NCI-H748 (cell line): ENCODE measurements around the gene OGFOD3.
"Not testable (repeated sequence)": the region's sequence is repeated elsewhere in the genome, so short reads cannot be mapped to it uniquely, and the experiment has no call there.

ENCODE experiments used
- DNase-seq: peaks from one replicate; lab custom pipeline; 2025; ENCODE audit not compliant: unreplicated experiment; lab: John Stamatoyannopoulos, UW

OGFOD3 gene

DNA sequence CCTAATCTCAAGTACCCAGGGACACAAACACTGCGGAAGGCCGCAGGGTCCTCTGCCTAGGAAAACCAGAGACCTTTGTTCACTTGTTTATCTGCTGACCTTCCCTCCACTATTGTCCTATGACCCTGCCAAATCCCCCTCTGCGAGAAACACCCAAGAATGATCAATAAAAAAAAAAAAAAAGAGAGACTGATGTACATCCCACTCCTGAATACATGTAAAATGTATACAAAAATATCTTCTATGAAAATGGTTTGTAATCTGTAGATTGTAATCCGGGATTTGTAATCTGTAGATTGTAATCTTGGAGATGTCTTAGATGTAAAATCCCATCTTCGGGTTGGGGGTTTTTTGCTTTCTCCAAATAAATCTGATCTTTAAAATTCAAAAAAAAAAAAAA lies 41.1 kb downstream of the OGFOD3 start:
- not testable (repeated sequence) for DNase-seq

- no peak for DNase-seq
Measured at GRCh38 chr17:82376042-82376730, 42.2 kb downstream of the OGFOD3 start.

DNA sequence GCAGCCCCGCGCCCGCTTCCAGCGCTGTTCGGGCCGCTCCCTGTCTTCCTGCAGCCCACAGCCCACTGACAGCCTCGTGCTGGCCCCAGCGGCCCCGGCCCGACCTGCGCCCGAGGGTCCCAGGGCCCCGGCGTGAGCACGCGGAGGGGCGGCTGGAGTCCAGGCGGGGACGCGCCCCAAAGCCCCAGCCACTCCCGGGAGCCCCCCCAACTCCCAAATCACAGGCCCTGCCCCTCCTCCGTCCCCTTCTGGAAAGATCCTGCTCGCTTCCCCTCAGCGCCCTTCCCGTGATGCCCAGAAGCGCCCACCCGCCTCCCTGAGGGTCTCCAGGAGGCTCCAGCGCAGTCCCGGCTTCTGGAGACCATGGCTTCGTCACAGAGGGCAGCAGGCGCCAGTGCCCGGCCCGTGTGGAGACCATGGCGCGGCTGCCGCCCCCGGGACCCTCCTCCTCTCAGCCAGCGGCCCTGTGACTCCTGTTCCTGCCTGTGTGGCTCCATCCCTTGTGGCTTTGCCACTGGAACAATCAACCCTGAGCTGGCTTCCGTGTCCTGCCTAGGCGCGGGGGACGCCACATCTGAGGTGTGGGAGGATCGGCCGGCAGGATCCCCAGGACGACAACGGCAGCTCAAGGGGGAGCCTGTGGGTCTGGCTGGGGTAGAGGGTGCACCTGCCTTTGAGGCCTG lies 42.9 kb downstream of the OGFOD3 start:
- no peak for DNase-seq

GRCh38 chr17:82374626-82375331 lies 43.6 kb downstream of the OGFOD3 start:
- no peak for DNase-seq

GRCh38 chr17:82373731-82374625 lies 44.4 kb downstream of the OGFOD3 start:
- DNase-seq: no peak

GRCh38 chr17:82373072-82373452 lies 45.3 kb downstream of the OGFOD3 start:
- not testable (repeated sequence) for DNase-seq

GRCh38 chr17:82372249-82373071 lies 45.9 kb downstream of the OGFOD3 start:
- no peak for DNase-seq

GRCh38 chr17:82371333-82372248 lies 46.8 kb downstream of the OGFOD3 start, which contains the start of gene UTS2R:
Gene UTS2R, plus strand, starts transcription at chr17:82371765. Its CDS starts 2,560 bp downstream, at chr17:82374325.
- peak; percentile 34 for DNase-seq

- no peak for DNase-seq
Measured at GRCh38 chr17:82370471-82371332, 47.7 kb downstream of the OGFOD3 start.

DNA sequence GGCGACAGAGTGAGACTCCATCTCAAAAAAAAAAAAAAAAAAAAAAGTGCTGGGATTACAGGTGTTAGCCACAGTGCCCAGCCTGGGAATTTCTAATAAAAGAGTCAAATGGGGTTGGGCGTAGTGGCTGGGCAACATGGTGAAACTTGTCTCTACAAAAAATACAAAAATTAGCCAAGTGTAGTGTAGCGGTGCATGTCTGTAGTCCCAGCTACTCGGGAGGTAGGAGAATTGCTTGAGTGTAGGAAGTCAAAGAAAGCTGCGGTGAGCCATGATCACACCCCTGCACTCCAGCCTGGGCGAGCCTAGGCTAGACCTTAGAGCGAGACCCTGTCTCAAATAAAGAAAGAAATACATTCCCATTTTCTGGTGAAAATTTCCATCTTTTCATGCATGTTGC lies 49.2 kb downstream of the OGFOD3 start:
- DNase-seq: no peak

DNA sequence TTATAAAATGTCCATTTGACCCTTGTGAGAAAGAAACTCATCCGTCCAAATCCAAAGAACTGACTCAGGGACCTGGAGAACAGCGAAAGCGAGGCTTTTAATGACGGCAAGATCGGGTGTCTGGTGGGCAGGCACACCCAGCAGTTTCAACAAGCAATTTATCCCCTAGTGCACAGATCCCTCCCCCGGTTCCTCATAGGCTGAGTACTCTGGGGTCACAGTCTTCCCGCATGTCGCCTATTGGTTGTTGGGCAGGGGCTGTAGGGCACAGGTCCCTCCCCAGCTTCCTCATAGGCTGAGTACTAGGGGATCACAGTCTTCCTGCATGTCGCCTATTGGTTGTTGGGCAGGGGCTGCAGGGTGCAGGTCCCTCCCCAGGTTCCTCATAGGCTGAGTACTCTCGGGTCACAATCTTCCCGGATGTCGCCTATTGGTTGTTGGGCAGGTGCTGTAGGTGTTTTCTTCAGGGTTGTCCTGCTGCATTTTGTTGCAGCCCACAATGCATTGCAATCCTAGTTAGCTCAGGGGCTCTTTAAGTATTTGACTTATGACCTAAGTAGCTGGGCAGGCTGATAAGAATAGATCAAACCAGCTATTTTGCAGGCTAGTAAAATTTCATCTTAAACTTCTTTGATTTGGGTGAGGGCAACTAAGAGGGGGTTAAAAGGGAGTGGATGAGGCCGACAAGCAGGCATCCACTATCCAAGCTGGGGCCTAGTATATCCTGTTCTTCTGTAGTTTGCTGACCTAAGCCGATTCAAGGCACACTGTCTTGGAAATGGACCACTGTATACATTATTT lies 50.5 kb downstream of the OGFOD3 start:
- DNase-seq: peak; percentile 81

DNA sequence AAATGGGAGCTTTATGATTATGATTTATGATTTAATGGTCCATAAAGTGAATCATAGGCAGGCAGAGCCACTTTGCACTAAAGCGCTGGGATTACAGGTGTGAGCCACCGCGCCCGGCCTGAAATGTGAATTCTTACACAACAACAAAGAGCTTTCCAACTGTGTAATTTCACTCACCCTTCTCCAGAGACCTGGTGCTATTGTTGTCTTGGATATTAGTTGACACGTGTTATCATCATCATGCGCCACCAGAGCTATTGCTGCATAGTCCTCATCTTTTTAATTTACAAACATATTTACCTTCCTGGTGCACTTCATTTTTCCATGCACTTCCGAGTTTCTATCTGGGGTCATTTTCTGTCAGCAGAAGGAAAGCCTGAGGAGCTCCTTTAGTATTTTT lies 51.6 kb downstream of the OGFOD3 start:
- DNase-seq: peak; percentile 73

DNA sequence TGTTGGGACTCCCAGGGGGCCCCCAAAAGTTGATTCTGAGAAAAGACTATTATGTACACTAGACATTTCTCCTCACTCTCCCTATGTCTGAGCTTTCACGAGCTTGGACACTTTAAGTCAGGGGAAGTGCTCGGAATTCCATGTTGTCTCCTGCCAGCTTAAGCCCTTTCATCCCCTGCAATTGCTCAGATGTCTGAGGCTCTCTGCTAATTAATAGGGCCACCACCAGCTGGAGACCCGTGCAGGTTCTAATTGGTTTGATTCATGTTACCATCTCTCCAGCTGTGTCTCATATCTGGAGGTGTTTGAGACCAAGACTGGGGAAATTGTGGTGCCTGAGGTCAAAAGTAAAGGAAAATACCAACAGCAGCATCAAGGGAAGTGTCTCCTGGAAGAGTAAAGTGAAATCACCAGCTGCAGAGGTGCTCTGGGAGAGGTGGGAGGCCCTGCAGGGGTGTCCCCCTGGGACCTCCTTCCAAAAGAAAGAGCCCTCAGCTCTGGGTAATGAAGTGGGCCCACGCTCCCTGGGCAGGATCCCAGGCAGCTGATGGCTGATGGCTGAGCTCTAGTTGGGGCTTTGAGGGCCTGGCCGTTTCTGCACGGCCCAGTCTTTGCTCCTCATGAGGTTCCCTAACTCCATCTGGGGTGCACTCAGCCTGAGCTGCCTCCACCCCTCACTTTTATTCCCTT lies 52.6 kb downstream of the OGFOD3 start:
- no peak for DNase-seq

- DNase-seq: no peak
Measured at GRCh38 chr17:82361885-82362633, 56.3 kb downstream of the OGFOD3 start.

GRCh38 chr17:82359451-82360074 lies 58.8 kb downstream of the OGFOD3 start:
- DNase-seq: not testable (repeated sequence)
